Ishikawa (cell line): Measurements from ENCODE around the gene EMC10.

ENCODE experiments used
- EGR1 ChIP-seq: IDR thresholded peaks from 2 replicates; pipeline ENCODE4 v1.6.1; 2012
- NFIC ChIP-seq: IDR thresholded peaks from 2 replicates; pipeline ENCODE4 v1.6.1; 2012
- TAF1 ChIP-seq: IDR thresholded peaks from 2 replicates; pipeline ENCODE4 v1.6.1; 2012; ENCODE audit warnings: low read depth, mild to moderate bottlenecking
- TF ChIP-seq, protein P1 (sequence below): IDR thresholded peaks from 2 replicates; pipeline ENCODE4 v1.6.1; 2012

DNA sequence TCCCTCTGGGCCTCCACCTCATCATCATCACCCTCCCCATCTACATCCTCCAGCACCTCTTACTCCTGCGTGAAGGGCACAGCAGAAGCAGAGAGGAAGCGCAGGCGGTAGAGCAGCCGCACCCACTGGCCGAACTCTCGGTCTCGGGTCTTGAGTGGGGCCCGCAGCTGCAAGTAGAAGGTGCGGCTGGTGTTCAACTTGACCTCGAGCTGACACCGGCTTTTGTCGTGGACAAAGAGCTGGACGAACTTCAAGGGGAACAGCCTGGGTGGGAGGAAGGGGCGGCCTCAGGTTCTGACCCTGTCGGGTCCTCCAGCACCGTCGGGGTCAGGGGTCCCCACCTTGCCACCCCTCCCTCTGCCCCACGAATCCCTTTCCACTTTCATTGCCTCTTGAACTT, 8.7 kb upstream of the EMC10 start:
- TF ChIP-seq EGR1 (no peak), NFIC (no peak), TAF1 (no peak)
- TF ChIP-seq, protein P1, sequence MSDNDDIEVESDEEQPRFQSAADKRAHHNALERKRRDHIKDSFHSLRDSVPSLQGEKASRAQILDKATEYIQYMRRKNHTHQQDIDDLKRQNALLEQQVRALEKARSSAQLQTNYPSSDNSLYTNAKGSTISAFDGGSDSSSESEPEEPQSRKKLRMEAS: no peak
